Camera-type eye (tissue), 1 donor: Measurements from ENCODE around the gene ADAMTSL1. TPM values are rescaled to one million over a fixed set of nuclear protein-coding genes. Genes with fewer than 3 reads are reported as not detected.

Source experiments
- total RNA-seq: library from RNA; depleted of rRNA; stranded (reverse); fragments of >200 nt; gene quantifications from one replicate; pipeline ENCODE4 v1.2.3, GENCODE V29; 2014

Gene ADAMTSL1, protein sequence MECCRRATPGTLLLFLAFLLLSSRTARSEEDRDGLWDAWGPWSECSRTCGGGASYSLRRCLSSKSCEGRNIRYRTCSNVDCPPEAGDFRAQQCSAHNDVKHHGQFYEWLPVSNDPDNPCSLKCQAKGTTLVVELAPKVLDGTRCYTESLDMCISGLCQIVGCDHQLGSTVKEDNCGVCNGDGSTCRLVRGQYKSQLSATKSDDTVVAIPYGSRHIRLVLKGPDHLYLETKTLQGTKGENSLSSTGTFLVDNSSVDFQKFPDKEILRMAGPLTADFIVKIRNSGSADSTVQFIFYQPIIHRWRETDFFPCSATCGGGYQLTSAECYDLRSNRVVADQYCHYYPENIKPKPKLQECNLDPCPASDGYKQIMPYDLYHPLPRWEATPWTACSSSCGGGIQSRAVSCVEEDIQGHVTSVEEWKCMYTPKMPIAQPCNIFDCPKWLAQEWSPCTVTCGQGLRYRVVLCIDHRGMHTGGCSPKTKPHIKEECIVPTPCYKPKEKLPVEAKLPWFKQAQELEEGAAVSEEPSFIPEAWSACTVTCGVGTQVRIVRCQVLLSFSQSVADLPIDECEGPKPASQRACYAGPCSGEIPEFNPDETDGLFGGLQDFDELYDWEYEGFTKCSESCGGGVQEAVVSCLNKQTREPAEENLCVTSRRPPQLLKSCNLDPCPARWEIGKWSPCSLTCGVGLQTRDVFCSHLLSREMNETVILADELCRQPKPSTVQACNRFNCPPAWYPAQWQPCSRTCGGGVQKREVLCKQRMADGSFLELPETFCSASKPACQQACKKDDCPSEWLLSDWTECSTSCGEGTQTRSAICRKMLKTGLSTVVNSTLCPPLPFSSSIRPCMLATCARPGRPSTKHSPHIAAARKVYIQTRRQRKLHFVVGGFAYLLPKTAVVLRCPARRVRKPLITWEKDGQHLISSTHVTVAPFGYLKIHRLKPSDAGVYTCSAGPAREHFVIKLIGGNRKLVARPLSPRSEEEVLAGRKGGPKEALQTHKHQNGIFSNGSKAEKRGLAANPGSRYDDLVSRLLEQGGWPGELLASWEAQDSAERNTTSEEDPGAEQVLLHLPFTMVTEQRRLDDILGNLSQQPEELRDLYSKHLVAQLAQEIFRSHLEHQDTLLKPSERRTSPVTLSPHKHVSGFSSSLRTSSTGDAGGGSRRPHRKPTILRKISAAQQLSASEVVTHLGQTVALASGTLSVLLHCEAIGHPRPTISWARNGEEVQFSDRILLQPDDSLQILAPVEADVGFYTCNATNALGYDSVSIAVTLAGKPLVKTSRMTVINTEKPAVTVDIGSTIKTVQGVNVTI (N-terminal part only)
- 85.3 TPM for total RNA-seq

DNA sequence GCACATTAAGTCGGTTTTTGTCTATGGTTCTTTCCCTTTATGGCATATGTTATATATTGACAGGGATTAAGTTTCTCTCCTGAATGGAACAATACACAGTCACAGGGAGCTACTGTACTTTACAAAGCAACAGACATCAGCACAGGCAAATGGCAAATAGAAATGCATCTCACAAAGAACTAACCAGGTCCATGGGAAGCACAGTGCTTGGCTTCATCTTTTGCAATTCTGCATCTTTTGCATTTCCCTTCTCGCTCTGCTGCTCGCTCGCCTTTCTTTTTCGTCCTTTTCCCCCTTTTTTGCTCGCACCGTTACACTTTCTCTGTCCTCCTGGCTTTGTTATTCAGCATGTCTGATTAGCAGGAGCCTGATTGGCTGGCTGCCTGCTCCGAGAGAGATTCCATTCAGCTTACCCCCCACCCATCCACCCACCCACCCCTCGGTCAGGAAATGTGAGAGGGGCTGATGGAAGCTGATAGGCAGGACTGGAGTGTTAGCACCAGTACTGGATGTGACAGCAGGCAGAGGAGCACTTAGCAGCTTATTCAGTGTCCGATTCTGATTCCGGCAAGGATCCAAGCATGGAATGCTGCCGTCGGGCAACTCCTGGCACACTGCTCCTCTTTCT, at the start of gene ADAMTSL1:
ADAMTSL1 (plus strand) TSS at position 502 of the 628 bp plus-strand sequence; CDS start at position 582, 80 bp downstream.

